ENCODE results near the gene CNIH3. TPM values are rescaled to one million over a fixed set of nuclear protein-coding genes. Genes with fewer than 3 reads are reported as not detected.
"Not testable (repeated sequence)": the region's sequence is repeated elsewhere in the genome, so short reads cannot be mapped to it uniquely, and the experiment has no call there.

CNIH3 gene
- total RNA-seq, 1 experiment from 2014 or later = 3.4 TPM

DNA sequence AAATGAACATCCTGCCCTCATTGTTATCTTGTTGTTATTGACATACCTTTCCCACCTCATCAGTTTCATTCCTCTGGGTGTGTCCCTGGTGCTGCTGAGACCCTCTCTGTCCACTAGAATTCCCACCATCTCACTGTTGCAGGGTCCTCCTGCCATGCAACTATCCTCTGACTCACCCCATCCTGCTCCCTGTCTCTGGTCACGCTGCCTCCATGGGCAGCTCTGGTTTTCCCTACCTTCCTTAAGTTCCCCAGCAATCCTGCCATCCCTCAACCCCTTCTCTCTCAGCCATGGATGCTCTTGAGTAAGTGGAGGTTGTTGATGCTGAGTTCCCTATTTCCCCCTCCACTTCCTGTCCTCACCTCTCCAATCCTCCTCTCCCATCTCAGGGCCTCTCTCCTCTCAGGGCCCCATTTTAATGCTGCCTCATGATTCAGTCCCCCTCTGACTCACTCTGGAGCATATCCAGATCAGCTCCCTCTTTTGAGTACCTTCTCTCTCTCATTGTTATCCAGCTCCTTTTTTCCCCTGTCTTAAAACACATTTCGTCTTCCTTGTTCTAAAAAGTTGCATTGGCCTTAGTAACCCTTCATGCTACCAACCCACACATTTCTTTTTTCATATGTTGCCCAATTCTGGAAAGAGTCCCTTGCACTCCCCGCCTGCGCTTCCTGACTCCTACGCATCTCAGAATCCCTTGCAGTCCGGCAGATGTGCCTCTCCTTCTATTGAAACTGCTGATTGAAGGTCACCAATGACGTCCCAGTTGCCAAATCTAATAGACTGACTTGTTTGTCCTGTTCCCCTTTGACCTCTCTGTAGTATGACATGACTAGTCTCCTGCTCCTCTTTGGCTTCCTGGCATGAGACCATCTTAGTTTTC is 92.0 kb downstream of the CNIH3 start:
- Mint-ChIP-seq H3K27me3 (ENCODE audit: insufficient read depth, unreplicated experiment) (peaks cover 10% of the 10 kb centered on the region), H3K4me1 (ENCODE audit: insufficient read depth, unreplicated experiment) (peaks cover 11% of the 10 kb centered on the region), H3K4me3 (ENCODE audit: unreplicated experiment) (no peak overlapping the region), H3K27ac (ENCODE audit: low read depth, unreplicated experiment) (peak overlapping the region; percentile 0), H3K36me3 (ENCODE audit: insufficient read depth, unreplicated experiment) (no peaks in the 10 kb centered on the region), H3K9me3 (ENCODE audit: unreplicated experiment) (no peaks in the 10 kb centered on the region)
- CTCF ChIA-PET = interaction anchor here (0.6 to 1.0 kb wide), 6 partner anchors 9 to 1927 kb away, joined by 3 to 8 read pairs (median 4); no protein-coding TSS in a partner anchor
- BruUV-seq (replicated peaks) = no TSS peak
- DNase-seq (ENCODE audit: unreplicated experiment) = peak; percentile 85
- POLR2A ChIA-PET = interaction anchor here (1.4 kb wide), 1 partner anchor 19 kb away, joined by 6 read pairs; no protein-coding TSS in a partner anchor
- TF ChIP-seq, protein P1, sequence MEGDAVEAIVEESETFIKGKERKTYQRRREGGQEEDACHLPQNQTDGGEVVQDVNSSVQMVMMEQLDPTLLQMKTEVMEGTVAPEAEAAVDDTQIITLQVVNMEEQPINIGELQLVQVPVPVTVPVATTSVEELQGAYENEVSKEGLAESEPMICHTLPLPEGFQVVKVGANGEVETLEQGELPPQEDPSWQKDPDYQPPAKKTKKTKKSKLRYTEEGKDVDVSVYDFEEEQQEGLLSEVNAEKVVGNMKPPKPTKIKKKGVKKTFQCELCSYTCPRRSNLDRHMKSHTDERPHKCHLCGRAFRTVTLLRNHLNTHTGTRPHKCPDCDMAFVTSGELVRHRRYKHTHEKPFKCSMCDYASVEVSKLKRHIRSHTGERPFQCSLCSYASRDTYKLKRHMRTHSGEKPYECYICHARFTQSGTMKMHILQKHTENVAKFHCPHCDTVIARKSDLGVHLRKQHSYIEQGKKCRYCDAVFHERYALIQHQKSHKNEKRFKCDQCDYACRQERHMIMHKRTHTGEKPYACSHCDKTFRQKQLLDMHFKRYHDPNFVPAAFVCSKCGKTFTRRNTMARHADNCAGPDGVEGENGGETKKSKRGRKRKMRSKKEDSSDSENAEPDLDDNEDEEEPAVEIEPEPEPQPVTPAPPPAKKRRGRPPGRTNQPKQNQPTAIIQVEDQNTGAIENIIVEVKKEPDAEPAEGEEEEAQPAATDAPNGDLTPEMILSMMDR (IDR thresholded peaks at IDR 0.05; ENCODE audit: unreplicated experiment) = no peak
- intact Hi-C loops (cut with micrococcal nuclease) = no loop called here

DNA sequence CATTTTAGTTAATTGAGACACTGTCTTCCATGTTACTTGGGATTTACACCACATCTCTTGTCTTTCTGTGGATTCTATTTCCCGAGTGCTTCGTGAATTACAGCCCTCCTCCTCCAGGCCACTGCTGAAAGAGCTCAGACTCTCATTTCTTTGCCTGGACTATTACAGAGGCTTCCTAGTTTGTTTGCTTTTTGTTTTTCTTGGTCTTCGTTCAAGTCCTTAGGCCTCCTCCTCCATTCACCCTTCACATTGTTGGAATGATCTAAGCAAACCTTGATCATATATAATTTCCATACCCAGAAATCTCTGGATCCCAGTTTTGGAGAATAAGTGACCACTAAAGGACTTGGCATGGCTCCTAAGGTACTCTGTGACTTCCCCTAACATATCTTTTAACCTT is 94.1 kb downstream of the CNIH3 start:
- Mint-ChIP-seq H3K36me3 (ENCODE audit: insufficient read depth, unreplicated experiment) (no peaks in the 10 kb centered on the region), H3K9me3 (ENCODE audit: unreplicated experiment) (no peaks in the 10 kb centered on the region), H3K4me1 (ENCODE audit: insufficient read depth, unreplicated experiment) (peaks cover 11% of the 10 kb centered on the region), H3K27me3 (ENCODE audit: insufficient read depth, unreplicated experiment) (peaks cover 10% of the 10 kb centered on the region), H3K27ac (ENCODE audit: low read depth, unreplicated experiment) (no peak overlapping the region), H3K4me3 (ENCODE audit: unreplicated experiment) (no peak overlapping the region)
- BruUV-seq (replicated peaks) = no TSS peak
- TF ChIP-seq, protein P1 (IDR thresholded peaks at IDR 0.05; ENCODE audit: unreplicated experiment) = no peak
- intact Hi-C loops (cut with micrococcal nuclease) = no loop called here
- POLR2A ChIA-PET = interaction anchor here (0.9 to 1.0 kb wide), 2 partner anchors 8 to 10 kb away, joined by 3 to 4 read pairs; no protein-coding TSS in a partner anchor
- CTCF ChIA-PET = interaction anchor here (0.6 to 1.1 kb wide), 3 partner anchors 9 to 1443 kb away, joined by 3 to 4 read pairs (median 3); no protein-coding TSS in a partner anchor
- no peak for DNase-seq (ENCODE audit: unreplicated experiment)

DNA sequence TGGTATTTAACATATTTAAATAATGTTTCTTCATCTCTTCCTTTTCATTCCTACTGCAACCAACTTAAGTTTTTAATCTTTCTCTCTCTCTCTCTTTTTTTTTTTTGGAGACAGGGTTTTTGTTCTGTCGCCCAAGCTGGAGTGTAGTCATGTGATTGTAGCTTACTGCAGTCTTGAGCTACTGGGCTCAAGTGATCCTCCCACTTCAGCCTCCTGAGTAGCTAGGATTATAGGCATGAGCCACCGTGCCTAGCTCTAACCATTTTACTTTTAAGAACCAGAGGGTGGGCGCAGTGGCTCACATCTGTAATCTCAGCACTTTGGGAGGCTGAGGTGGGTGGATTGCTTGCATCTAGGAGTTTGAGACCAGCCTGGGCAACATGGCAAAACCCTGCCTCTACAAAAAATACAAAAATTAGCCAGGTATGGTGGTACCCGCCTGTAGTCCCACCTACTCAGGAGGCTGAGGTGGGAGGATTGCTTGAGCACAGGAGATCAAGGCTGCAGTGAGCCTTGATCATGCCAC is 95.2 kb downstream of the CNIH3 start:
- CTCF ChIA-PET; H3K4me3 Mint-ChIP-seq (ENCODE audit: unreplicated experiment); BruUV-seq (replicated peaks); H3K9me3 Mint-ChIP-seq (ENCODE audit: unreplicated experiment); intact Hi-C loops (cut with micrococcal nuclease); H3K36me3 Mint-ChIP-seq (ENCODE audit: insufficient read depth, unreplicated experiment); DNase-seq (ENCODE audit: unreplicated experiment); H3K27ac Mint-ChIP-seq (ENCODE audit: low read depth, unreplicated experiment): not testable (repeated sequence)
- POLR2A ChIA-PET = interaction anchor here (0.6 kb wide), 1 partner anchor 212 kb away, joined by 3 read pairs; no protein-coding TSS in a partner anchor
- peaks cover 11% of the 10 kb centered on the region for H3K4me1 Mint-ChIP-seq (ENCODE audit: insufficient read depth, unreplicated experiment)
- H3K27me3 Mint-ChIP-seq (ENCODE audit: insufficient read depth, unreplicated experiment) = peaks cover 10% of the 10 kb centered on the region

GRCh38 chr1:224711876-224712275 is 95.8 kb downstream of the CNIH3 start:
- POLR2A ChIA-PET = interaction anchor here (0.6 to 2.4 kb wide), 2 partner anchors 10 to 213 kb away, joined by 3 to 7 read pairs; no protein-coding TSS in a partner anchor
- BruUV-seq (replicated peaks) = no TSS peak
- intact Hi-C loops (cut with micrococcal nuclease) = no loop called here

More at GRCh38 chr1:224711876-224712275, 95.8 kb downstream of the CNIH3 start:
- Mint-ChIP-seq H3K36me3 (ENCODE audit: insufficient read depth, unreplicated experiment) (no peaks in the 10 kb centered on the region), H3K27ac (ENCODE audit: low read depth, unreplicated experiment) (no peak overlapping the region), H3K4me1 (ENCODE audit: insufficient read depth, unreplicated experiment) (peaks cover 11% of the 10 kb centered on the region), H3K4me3 (ENCODE audit: unreplicated experiment) (no peak overlapping the region), H3K9me3 (ENCODE audit: unreplicated experiment) (no peaks in the 10 kb centered on the region), H3K27me3 (ENCODE audit: insufficient read depth, unreplicated experiment) (peaks cover 10% of the 10 kb centered on the region)
- TF ChIP-seq, protein P1 (IDR thresholded peaks at IDR 0.05; ENCODE audit: unreplicated experiment) = no peak
- CTCF ChIA-PET = interaction anchor here (4.1 kb wide), 1 partner anchor 139 kb away, joined by 15 read pairs; no protein-coding TSS in a partner anchor
- DNase-seq (ENCODE audit: unreplicated experiment) = no peak

All from MCF 10A (cell line).